Activated gamma-delta T cell (primary cell): ENCODE results near the gene TP53AIP1.

Experiments
- DNase-seq: peaks from one replicate; lab custom pipeline; 2025; lab: John Stamatoyannopoulos, UW

TP53AIP1 gene

DNA sequence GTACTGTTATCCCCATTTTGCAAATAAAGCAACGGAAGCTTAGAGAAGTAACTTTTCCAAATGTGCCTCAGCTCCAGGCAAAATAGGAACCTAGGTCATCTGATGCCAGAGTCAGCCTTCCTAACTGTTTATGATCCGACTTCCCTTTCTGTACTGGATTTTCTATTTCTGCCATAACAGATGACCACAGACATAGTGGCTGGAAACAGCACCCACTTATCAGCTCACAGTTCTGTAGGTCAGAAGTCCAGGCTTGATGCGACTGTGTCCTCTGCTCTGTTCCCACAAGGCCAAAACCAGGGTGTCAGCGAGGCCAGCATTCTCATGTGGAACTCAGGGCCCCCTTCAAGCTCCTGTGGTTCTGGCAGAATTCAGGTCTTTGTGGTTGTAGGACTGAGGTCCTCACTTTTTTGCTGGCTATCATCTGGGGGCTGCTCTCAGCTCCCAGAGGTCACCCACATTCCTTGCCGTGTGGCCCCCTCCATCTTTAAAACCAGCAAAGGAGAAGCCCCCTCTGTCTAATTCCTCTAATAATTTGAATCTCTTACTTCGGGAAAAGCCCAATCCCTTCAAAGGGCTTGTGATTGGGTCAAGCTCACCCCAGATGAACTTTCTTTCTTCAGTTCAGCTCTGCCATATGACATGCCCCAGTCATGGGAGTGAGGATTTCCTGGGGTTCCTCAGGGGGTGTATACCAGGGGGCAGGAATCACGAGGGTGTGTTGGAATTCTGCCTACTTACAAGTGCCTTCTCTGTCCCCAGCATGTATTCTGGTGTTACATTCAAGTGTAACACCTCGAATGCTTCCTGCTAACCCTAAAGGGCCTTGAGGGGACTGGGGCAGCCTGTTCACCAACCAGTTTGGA, 36.3 kb downstream of the TP53AIP1 start:
- no peak for DNase-seq

DNA sequence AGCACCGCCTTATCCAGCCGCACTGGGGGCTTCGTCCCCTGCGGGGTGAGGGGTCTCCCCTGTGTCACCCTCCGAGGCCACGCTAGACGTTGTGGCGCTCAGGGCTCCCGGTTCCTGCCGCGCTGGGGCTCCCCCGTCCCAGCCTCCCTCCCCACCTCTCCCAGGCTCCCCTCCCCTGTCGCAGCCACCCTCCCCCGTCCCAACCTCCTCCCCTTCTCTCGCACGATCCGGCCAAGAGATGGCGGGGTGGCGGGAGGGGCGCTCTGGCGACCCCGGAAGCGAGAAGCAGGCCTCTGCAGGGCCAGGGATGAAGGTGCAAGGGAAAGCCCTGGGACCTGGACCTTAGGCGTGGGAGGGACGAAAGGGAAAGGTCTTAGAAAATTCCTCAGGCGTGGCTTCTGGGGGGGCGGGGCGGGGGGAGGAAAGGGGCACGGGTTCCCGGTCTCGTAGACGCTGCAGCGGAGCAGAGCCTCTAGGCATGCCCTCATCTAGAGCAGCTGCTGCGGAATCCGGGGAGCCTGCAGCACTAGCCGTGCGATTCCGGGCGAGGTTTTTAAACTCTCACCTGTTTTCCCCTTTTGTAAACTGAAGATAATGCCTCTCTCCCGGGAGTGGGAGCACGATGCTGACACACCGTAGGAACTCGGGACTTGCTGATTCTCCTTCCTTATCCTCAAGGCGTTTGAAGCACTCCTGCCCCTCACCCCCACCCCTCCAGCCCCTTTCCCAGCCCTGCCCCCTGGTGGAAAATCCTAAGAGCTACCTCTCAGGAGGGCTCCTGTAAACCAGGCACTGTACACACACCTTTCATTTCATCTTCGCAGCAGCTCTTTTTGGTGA, 37.1 kb downstream of the TP53AIP1 start:
- peak; percentile 13 for DNase-seq

DNA sequence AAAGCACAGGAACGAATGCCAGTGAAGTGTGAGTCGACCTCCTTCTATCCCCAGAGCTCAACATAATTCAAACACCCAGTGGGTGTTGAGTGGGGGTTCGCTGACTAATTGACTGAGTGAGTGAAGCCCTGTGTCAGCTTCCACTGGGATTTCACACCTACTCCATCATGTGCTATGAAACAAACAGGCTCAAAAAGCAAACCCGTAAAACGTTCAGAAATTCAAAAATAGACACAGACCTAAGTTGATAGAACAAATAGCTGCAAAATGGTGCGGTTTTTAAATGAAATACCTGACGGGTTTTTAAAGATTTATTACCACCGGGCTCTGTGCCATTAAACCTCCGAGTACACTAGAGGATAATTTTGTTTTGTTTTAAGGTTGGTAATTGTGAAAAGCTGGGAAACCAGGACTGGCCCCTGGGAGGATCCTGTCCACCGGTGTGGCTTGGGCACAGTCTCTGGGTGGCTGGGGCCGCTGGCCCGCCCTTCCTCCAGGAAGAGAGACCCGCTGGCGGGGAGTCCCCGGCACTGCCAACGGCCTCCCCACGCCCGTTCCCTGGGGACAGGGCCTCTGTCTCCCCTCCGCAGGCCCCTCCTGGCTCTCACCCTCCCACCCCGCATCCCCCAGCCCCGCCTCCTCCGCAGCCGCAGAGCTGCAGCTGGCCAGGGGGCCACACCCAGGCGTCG, 37.9 kb downstream of the TP53AIP1 start:
- no peak for DNase-seq

DNA sequence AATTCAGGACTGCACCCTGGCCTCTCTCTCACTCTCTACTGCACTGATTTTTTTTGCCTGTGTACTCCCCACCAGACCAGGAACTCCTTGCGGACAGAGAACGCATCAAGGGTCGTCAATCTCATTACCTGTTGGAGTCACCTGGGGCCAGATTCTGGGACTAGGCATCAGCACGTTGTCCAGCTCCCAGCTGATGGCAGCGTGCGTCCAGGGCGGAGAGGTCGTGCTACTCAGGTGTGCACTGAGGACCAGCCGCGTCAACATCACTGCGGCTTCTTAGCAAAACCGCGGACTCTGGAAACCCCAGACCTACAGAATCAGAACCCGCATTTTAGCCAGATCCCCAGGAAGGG, 38.4 kb downstream of the TP53AIP1 start:
- no peak for DNase-seq

DNA sequence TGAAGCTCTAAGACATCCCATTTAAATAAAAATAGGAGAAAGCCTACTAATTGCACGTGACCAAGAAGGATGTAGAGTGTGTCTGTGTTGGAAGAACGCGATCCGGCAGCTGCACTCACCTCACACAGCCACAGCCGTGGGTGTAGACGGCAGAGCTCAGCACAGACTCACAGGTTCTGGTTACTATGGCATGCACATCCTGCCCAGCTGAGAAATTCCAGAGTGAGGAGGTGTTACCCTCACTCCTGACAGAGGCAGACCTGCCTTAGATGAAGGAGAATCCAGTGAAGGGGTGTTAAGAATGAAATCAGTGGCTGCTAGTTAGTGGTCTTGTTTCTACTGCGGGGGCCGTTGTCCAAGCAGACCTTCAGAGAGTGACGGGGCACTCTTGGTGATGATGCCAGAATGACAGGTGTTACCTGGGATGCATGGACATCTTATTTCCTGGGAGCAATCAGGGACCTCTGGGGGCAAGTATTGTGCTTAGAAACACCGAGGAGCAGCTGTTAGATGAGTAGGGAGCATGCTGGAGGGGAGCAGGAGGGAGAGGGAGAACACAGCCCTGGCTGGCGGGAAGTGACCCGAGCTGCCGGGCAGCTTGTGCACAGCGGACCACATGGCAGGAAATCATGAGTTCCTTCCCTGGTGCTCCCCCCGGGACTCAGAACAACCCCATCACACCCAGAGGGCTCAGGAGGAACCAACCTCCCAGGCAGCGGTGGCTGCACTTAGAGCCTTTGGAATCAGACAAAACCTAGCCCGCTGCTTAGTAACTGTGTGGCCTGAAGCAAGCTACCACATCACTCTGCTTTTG, 39.2 kb downstream of the TP53AIP1 start:
- DNase-seq: no peak

DNA sequence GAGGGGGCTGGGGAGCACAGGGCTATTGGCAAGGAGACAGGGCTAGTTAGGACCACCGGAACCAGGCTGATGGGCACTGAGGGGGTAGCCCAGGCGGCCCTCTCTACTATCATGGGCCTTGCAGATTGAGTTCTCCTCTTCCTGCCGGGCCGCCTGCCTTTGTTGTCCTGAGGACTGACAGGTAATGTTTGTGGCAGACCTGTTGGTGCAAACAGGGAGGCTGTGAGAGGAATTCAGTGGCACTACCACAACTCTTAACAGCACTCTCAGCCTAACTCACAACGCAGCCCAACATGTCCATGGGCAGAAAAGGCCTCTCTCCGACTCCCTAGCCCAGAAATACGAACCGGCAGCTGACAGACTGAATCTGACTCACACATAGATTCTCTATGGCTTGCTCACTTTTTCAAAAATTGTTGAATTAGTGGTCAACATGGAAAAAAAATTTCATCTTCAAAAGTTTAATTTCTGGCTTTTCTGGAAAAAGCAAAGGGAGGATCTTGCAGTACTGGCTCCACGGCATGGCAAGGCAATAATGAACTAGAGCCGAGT, 40.1 kb downstream of the TP53AIP1 start:
- DNase-seq: no peak

DNA sequence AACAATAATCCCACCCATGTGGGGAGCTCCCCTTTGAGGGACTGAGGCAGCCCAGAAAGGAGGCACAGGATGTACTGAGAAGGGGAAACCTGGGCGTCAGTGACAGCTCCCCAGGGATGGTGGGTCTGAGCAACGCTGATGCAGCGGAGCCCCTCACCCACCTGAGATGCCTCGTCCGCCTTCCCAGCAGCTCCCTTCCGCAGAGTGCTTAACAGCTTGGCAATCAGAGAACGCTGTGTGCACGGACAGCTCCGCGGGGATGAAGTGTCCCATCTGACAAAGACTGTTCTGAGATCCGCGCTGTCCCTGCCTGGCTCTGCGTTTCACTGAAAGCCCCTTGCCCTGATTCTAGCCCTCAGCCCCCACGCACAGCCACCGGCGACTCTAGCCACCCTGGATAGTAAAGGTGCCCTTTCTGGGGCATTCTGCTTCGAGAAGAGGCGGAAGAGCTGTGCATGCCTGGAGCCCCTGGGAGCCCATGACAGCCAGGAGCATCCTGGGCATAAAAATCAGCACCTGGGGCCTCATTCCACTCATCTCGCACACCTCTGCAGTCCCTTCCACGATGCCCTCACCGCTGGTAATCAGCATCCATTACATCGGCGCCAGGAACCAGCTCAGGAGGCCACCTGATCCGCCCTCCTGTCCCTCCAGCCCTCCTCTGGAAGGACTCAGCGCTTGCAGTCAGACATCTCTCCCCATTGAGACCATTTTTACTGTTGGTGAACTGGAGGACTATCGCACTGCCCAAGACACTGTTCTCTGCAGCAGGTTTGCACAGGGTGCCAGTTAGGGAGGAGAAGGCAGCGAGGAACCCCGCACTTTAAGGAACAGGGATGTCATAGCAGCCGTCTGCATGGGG, 40.8 kb downstream of the TP53AIP1 start:
- no peak for DNase-seq

DNA sequence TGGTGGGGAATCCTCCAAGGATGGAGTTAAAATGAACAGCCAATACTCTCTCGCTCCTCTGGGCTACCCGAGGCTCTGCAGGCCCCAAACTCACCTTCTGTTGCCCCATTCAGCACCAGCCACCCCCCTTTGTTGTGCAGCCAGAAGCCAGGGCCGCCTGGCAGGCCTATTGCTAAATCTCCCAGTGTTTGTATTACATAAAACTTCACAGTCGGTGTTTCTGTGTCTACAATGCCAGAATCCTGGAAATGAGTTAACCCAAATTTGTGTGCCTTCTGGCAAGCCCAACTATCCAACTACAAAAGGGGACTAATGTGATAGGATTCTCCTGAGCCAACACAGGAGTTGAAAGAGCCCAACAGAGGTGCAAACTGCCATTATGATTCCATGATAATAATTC, 42.2 kb downstream of the TP53AIP1 start:
- DNase-seq: no peak

DNA sequence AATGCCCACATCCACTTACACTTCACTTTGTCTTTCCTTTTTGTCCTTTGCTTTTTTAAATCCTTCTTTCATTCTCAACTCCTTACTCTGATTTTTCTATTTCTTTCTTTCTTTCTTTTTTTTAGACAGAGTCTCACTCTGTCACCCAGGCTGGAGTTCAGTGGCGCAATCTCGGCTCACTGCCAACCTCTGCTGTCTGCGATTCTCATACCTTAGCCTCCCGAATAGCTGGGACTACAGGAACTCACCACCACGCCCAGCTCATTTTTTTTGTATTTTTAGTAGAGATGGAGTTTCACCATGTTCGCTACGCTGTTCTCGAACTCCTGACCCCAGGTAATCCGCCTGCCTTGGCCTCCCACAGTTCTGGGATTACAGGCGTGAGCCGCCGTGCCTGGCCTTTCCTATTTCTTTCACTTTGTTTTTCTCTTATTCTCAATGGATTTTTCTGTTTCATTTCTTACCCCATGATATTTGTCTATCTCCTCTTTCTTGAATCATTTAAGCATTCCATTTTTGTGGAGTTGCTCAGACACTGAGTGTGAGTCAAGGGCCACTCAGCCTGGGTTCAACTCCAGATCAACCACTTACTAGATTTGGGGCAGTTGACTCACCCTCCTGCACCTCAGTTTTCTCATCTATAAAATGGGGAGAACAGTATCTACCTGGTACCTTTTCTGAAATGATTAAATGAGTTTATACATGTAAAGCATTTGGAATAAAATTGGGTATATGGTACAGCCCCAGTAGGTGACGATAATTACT, 43.9 kb downstream of the TP53AIP1 start:
- DNase-seq: no peak

DNA sequence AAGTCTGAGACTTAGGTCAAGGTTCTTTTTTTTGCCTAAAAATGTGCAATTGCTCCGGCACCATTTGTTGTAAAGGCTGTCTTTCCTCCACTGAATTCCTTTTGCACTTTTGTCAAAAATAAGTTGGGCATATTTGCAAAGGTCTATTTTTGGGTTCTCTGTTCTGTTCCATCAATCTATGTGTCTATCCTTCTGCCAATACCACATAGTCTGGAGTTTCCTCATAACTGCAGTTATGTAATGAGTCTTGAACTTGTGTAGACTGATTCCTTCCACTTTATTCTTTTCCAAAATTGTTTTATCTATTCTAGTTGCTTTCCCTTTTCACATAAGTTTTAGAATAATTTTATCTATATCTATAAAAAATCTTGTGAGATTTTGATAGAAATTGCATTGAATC, 44.8 kb downstream of the TP53AIP1 start:
- no peak for DNase-seq

DNA sequence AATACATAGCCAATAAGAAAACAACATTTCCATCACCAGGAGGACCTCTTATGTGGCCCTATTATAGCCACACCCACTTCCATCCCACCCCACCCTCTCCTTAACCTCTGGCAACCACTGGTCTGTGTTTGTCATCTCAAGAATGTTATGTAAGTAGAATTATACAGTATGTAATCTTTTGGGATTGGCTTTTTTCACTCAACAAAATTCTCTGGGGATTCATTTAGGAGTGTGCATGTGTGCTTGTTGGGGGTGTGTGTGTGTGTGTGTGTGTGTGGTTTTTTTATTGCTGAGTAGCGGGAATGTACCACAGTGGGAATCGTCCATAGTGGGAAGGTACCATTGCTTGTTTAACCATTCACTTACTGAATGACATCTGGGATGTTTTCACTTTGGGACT, 46.3 kb downstream of the TP53AIP1 start:
- DNase-seq: no peak

DNA sequence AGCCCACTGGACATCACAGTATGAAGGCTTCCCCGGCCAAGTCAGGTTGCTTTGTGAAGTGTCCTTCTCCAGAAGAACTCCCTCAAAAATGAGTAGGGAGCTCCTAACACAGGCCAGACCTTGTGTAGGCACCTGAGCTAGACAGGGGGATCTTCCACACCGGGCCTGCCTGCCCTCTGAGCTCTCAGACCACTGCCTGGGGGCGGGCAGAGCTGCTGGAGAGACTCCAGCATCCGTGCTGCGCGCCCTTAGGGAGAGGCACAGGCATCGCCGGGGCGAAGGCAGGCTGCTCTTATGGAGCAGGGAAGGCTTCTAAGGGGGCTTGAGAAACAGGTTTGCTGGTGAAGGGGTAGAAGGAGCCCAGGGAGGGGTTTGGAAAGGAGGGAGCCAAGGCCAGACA, 47.1 kb downstream of the TP53AIP1 start:
- no peak for DNase-seq

DNA sequence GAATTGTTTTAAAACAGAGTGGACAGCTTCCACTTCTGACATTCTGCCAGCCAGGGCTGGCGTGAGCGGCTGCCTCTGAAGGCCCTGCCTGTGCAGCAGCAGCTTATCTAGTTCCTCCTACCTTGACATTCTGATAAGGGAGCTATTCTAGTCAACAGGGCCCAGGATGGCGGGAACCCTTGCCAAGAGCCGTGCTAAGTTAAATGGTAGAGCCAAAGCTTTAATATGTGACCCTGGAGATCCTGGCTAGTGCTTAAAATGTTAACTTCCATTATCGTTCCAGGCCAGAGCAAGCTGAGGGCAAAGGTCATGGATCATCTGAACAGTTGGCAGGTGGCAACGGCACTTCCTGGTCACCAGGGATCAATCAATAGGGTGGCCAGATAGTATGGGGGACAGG, 48.0 kb downstream of the TP53AIP1 start:
- DNase-seq: no peak

DNA sequence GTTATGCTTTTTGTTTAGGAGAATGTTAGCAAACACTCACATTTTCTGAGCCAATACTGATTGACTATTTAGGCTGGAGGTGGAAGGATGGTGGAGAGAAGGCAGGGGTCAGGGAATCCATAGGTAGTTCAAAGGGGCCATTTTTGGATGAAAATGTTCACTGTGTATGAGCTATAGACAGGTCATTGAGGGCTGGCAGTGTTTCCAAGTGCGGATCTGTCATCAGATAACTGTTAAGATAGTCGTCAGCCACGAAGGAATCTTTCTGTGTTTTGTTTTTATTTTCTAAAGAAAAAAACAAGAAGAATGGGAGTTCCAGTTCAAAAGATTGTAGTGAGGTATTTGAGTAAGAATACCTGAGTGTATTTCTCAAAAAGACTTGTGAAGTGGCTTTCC, 48.4 kb downstream of the TP53AIP1 start:
- no peak for DNase-seq

DNA sequence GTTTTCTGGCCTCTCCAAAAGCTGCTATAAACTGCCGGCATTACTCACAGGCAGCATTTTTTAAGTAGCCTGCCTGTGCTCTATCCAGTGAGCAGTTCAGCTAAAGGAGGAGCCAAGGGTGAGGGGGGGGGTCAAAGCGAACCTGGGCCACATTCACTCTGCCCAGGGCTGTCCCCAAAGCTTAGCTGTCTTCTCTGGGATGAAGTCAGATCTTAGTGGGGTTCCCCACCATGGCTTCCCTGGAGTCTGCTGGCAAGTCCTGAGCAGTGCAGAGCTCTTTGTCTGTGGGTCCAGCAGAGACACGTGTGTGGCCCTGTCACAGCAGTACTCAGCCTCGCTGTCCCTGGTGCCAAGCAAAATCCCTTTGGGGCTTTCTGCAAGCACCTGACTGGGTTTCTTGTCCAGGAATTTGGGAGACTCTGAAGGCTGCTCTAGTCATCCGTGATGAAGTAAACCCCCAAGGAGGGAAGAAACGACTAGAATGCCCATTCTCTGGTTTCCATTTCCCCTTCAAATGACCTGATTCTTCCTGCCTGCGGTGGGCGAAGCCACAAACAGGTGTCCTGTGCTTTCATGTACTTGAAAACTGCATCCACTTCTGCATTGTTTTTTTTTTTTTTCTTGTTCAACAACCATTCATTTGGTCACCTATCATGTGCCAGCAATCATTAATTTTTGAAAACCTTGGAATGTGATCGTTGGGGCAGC, 48.9 kb downstream of the TP53AIP1 start:
- DNase-seq: no peak

DNA sequence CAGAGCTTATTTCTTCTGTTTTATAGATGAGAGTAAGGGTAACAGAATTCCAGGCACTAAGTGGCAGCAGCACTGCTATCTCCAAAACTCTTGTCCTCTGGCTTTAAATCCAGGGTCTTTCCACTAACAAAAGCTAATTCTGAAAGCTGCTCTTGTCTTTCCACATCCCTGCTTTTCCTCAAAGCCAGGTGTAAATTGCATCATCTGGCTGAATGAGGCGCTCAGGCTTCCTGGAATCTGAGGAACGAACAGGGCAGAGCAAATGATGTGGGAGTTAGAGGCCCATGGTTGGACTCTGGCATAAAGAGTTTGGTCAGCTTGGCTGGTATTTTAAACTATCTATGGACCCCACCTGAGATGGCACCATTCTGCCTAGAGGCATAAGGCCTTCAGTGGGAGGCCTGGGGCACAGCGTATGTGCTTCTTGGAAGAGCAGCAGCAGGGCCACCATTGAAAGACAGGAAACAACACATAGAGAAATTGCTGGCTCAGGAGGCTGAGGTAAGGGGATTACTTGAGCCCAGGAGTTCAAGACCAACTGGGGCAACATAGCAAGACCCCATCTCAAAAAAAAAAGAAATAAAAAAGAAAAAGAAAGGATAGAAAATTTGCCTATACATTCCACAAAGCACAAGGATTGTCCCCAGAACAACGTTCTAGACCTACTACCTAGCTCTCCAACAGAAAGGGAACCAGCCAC, 49.7 kb downstream of the TP53AIP1 start:
- DNase-seq: no peak

DNA sequence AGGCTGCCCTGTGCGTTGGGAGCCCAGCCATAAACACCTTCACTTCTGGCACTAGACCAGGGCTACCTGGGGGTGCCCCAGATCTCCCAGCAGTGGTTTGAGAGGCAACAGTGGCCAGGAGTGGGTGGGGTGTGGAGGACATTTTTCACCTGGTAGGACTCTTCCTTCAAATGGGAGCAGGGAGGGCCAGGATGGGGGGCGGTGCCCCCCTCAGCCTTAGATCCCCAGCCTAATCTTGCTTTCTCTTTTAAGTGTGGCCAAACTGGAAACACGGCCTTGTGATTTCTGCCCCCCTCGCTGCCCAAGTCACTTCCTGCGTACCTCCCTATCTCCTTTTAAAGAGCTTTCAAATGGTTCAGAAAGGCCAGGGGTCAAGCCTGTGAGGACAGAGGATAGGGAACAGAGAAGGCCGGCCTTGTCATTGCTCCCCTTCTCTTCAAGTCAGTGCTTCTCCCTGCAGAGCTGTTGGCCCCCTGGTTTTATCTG, 50.7 kb downstream of the TP53AIP1 start:
- no peak for DNase-seq
